GM12878 (cell line): ENCODE data around the gene ADAMTSL4. TPM values are rescaled to one million over a fixed set of nuclear protein-coding genes. Genes with fewer than 3 reads are reported as not detected.

Experiments
- ATAC-seq: fragments of 200-7000 bp; cut with Tn5 transposase; 3 replicates; pipeline ENCODE4 v1.9.1; 2020; ENCODE audit warnings: mild to moderate bottlenecking, moderate library complexity
- BruUV-seq: library from RNA; stranded (reverse); fragments of 400-500 nt; replicated peaks from 2 replicates; lab custom pipeline; 2021; lab: Mats Ljungman, UMichigan
- CTCF ChIA-PET: fragments of 300-600 bp; sonication (Branson Sonifier 250); formaldehyde crosslinking; extraction: SDS; loops from one replicate; lab custom pipeline; 2021; ENCODE audit warnings: inconsistent platforms; lab: Yijun Ruan, JAX
- POLR2A ChIA-PET: fragments of 350-600 bp; formaldehyde crosslinking; extraction: SDS; loops from one replicate; lab custom pipeline; 2021; ENCODE audit warnings: inconsistent platforms; lab: Charles Lee
- RAD21 ChIA-PET: fragments of 300-600 bp; sonication (Branson Sonifier 250); formaldehyde crosslinking; loops from one replicate; lab custom pipeline; 2023; ENCODE audit warnings: antibody characterized with exemption; ENCODE audit not compliant: unreplicated experiment; lab: Charles Lee
- SMC1A ChIA-PET: fragments of 300-600 bp; sonication (Branson Sonifier 250); formaldehyde crosslinking; loops from one replicate; lab custom pipeline; 2023; ENCODE audit not compliant: unreplicated experiment, uncharacterized antibody; lab: Charles Lee
- DNase-seq: peaks from one replicate; pipeline ENCODE4 v3.0.0-alpha.2; 2011; ENCODE audit warnings: low read depth, low spot score
- FAIRE-seq: peaks from 3 replicates; lab custom pipeline; 2011; peaks lifted over from hg19 to GRCh38; lab: Jason Lieb, UNC
- H2AFZ ChIP-seq: 2 replicates; pipeline ENCODE4 v1.6.0; 2011; ENCODE audit warnings: low read depth, low read length, control low read depth; ENCODE audit not compliant: control insufficient read depth
- H3K27ac ChIP-seq: 2 replicates; pipeline ENCODE4 v1.5.1; 2011; ENCODE audit warnings: control low read depth; ENCODE audit not compliant: control insufficient read depth, insufficient read depth
- H3K27me3 ChIP-seq, 2 experiments: replicated peaks in 1 of 2; 2 replicates each; pipeline versions ENCODE4 v1.6.0 to v1.6.1; 2011; ENCODE audit warnings: low read length in 1 of 2; ENCODE audit not compliant: control insufficient read depth in 2 of 2, insufficient read depth in 2 of 2
- H3K36me3 ChIP-seq, 2 experiments: 2 replicates each; pipeline ENCODE4 v1.5.1; 2011; ENCODE audit warnings: low read length in 1 of 2; ENCODE audit not compliant: control insufficient read depth in 2 of 2, insufficient read depth in 2 of 2
- H3K4me1 ChIP-seq: 2 replicates; pipeline ENCODE4 v1.6.1; 2011; ENCODE audit warnings: mild to moderate bottlenecking, low read length, moderate library complexity, mixed read lengths; ENCODE audit not compliant: control insufficient read depth, insufficient read depth
- H3K4me2 ChIP-seq: 2 replicates; pipeline ENCODE4 v1.6.0; 2011; ENCODE audit warnings: control low read depth; ENCODE audit not compliant: control insufficient read depth, insufficient read depth
- H3K4me3 ChIP-seq: fragments of 200-600 bp; sonication (generic); 2 replicates; pipeline ENCODE4 v1.5.1; 2016
- H3K79me2 ChIP-seq: 2 replicates; pipeline ENCODE4 v1.6.0; 2011; ENCODE audit warnings: low read length; ENCODE audit not compliant: control insufficient read depth, insufficient read depth
- H3K9ac ChIP-seq: 2 replicates; pipeline ENCODE4 v1.8.0; 2011; ENCODE audit warnings: low read length, control low read depth, mixed read lengths; ENCODE audit not compliant: control insufficient read depth, insufficient read depth
- H3K9me3 ChIP-seq: replicated peaks from 3 replicates; pipeline ENCODE4 v1.5.1; 2011; ENCODE audit warnings: mild to moderate bottlenecking, low read length; ENCODE audit not compliant: control insufficient read depth, insufficient read depth
- H4K20me1 ChIP-seq: 2 replicates; pipeline ENCODE4 v1.6.0; 2011; ENCODE audit not compliant: control insufficient read depth, insufficient read depth
- CUX1 ChIP-seq: IDR thresholded peaks from 2 replicates; pipeline ENCODE4 v1.6.1; 2012; ENCODE audit warnings: improper control_type of control experiment, low read depth, low read length; ENCODE audit not compliant: insufficient replicate concordance
- POU2F2 ChIP-seq: IDR thresholded peaks from 3 replicates; pipeline ENCODE4 v1.6.1; 2011; ENCODE audit warnings: low read depth, mild to moderate bottlenecking, low read length, borderline replicate concordance
- TCF7 ChIP-seq: IDR thresholded peaks from 2 replicates; pipeline ENCODE4 v1.6.1; 2014; ENCODE audit warnings: antibody characterized with exemption, borderline replicate concordance
- ZBTB40 ChIP-seq: fragments of 450-650 bp; IDR thresholded peaks from 2 replicates; pipeline ENCODE4 v1.6.1; 2016; ENCODE audit warnings: mild to moderate bottlenecking, moderate library complexity, borderline replicate concordance
- WGBS: methylation state at CpG from one replicate; pipeline ENCODE4 v1.1.6; 2016; ENCODE audit warnings: low lambda C conversion rate; ENCODE audit not compliant: insufficient replicate concordance, insufficient coverage; ENCODE audit errors: missing lambda C conversion rate; 5-methylcytosine and 5-hydroxymethylcytosine counted together
- in situ Hi-C: fragments of 300-500 bp; cut with MboI; formaldehyde crosslinking; loops from 9 replicates; pipeline ENCODE4 v1.14.3; 2018; ENCODE audit warnings: mixed read lengths
- intact Hi-C: fragments of 100-400 bp; cut with micrococcal nuclease; formaldehyde crosslinking; loops from one replicate; pipeline ENCODE4 v1.14.2; 2022; ENCODE audit not compliant: unreplicated experiment
- polyA plus RNA-seq, 11 experiments: library from polyadenylated mRNA; depleted of rRNA in 4 of 11; unstranded in 6 of 11; stranded (reverse) in 5 of 11; fragments of >200 nt; fragmentation: Nextera tagmentation in 4 of 11; fragmentation: Illumina TruSeq in 1 of 11; extraction: Ambion mirVana in 4 of 11; extraction: Trizol in 1 of 11; gene quantifications; 1 replicate in 1 of 11; 2 replicates in 10 of 11; pipeline versions ENCODE4 v1.2.1 to v1.2.3, GENCODE V29; 2011 to 2016; ENCODE audit warnings: inconsistent platforms in 2 of 11, missing spikeins in 2 of 11, low read depth in 1 of 11
- total RNA-seq, 4 experiments: library from RNA; depleted of rRNA in 3 of 4; stranded (reverse); fragments of >200 nt in 3 of 4; fragmentation: Illumina TruSeq in 1 of 4; extraction: Trizol in 1 of 4; gene quantifications; 2 replicates each; pipeline versions ENCODE4 v1.2.1 to v1.2.3, GENCODE V29; 2013 to 2021

ADAMTSL4 gene
- total and polyA plus RNA-seq, 10 of the 15 experiments (the other 5 are each of a cell fraction or from before 2014, with no cell fraction given): 0.04 to 0.15 (median 0.05) TPM; not detected in 5

DNA sequence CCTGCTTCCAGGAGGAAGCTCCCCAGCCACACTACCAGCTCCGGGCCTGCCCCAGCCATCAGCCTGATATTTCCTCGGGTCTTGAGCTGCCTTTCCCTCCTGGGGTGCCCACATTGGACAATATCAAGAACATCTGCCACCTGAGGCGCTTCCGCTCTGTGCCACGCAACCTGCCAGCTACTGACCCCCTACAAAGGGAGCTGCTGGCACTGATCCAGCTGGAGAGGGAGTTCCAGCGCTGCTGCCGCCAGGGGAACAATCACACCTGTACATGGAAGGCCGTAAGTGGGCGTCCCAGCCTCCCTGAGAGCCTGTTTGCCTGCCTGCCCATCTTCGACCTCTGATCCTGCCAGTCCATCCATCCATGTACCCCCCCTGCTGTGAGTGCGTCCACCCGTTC, 37.7 kb upstream of the ADAMTSL4 start:
- intact Hi-C loops (no loop called here), in situ Hi-C loops (no loop called here)
- Histone ChIP-seq H3K4me3 (no peak overlapping the region), H2AFZ (no peak overlapping the region), H3K4me2 (no peak overlapping the region), H3K9me3 (no peaks in the 10 kb centered on the region), H3K27me3 (no peaks in the 10 kb centered on the region), H3K4me1 (peaks cover 13% of the 10 kb centered on the region), H3K79me2 (no peaks in the 10 kb centered on the region), H4K20me1 (no peaks in the 10 kb centered on the region), H3K9ac (no peak overlapping the region), H3K36me3 (peaks cover 0 to 3% of the 10 kb centered on the region in 2 experiments; a peak in 2 of 4 replicates), H3K27ac (no peak overlapping the region)
- DNase-seq: no peak
- SMC1A ChIA-PET: no interaction called here
- RAD21 ChIA-PET: no interaction called here
- CTCF ChIA-PET: no interaction called here
- POLR2A ChIA-PET: no interaction called here
- BruUV-seq: no TSS peak
- WGBS: 86% methylated on average over 12 of the region's 12 CpGs
- TF ChIP-seq CUX1: no peak
- no peak for TF ChIP-seq POU2F2
- TF ChIP-seq TCF7: no peak
- TF ChIP-seq ZBTB40: no peak
- no peak for FAIRE-seq
- ATAC-seq: no peak
